Amniotic epithelial cell (primary cell): ENCODE data around the gene PAX5.
"Not testable (repeated sequence)": the region's sequence is repeated elsewhere in the genome, so short reads cannot be mapped to it uniquely, and the experiment has no call there.

Experiments
- DNase-seq: peaks from one replicate; pipeline ENCODE4 v3.0.0-alpha.2; 2010; ENCODE audit warnings: low read depth

The PAX5 gene

DNA sequence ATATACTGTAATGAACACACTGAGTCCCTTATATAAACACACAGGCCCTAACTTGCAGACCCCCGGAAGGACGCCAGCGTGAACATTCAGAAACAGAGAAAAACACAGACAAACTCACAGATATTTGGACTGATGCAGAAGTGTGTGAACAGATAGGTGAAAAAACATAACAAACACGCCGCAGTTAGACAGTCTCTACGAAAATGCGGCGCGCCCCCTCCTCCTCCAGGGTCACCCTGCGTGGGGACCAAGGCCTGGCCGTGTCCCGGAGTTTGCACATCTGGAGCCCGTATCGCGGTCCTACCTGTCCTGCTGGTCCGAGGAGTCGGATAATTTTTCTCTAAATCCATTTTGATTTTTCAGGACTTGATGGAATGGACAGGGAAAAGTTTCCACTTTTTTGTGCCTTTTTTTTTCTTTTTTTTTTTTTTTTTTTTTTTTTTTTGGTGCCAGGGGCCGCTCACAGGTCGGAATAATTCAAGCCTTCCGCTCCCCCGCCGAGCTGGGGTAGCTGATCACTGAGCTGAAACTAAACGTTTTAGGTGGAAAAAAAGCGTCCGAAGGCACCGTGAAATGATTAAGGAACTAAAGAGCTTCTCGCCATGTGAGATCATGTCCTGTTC lies at the start of gene PAX5:
PAX5 (minus strand) TSS at position 587 of the 623 bp plus-strand sequence; CDS start at position 350, 237 bp downstream.
- no peak for DNase-seq

DNA sequence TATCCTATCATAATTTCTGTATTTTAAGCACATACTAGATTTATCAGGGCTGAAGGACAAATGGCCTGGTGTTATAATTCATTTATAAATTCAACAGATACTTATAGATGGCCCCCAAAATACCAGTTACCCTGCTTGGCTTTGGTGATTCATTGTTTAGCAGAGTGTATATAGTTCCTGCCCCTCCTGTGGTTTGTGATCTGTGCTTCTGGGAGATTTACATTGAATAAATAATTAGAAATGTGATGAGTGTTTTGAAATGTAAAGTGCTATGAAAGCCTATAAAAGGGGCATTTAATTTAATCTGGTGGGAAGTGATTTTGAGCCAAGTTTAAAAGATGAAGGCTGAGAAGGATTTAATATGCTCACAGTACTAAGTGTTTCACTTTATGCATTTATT lies 49.6 kb upstream of the PAX5 start:
- no peak for DNase-seq

DNA sequence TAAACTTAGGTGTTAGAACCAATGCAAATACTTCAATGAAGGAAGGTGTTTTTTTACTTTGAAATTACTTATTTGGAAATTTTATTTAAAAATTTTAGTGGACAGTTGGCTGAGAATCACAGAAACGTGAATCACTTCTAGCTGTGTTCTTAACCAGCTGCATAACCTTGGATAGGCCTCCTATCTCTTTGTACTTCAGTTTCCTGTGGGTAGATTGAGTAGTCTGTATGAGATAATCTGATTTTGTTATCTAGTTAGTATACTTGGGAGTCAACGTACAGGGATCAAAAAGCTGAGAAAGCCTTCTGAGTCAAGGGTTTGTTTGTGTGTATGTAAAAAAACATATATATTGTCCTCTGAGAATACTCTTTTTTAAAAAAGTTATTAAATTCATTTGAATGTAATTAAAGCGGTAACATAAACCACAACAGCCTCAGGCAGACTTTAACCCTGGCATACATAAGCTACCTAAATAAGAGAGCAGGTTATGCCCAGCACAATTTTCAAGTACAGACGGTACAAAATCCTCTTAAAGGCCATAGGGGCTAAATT lies 48.2 kb upstream of the PAX5 start:
- peak; percentile 40 for DNase-seq

DNA sequence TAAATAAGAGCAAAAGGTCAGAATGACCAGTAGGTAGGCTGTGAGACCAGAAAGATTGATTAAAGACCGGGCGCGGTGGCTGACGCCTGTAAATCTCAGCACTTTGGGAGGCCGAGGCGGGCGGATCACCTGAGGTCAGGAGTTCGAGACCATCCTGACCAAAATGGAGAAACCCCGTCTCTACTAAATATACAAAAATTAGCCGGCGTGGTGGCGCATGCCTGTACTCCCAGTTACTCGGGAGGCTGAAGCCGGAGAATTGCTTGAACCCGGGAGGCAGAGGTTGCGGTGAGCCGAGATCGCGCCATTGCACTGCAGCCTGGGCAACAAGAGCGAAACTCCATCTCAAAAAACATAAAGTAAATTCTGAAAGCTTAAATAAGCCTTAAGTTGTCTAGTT lies 47.4 kb upstream of the PAX5 start:
- not testable (repeated sequence) for DNase-seq

DNA sequence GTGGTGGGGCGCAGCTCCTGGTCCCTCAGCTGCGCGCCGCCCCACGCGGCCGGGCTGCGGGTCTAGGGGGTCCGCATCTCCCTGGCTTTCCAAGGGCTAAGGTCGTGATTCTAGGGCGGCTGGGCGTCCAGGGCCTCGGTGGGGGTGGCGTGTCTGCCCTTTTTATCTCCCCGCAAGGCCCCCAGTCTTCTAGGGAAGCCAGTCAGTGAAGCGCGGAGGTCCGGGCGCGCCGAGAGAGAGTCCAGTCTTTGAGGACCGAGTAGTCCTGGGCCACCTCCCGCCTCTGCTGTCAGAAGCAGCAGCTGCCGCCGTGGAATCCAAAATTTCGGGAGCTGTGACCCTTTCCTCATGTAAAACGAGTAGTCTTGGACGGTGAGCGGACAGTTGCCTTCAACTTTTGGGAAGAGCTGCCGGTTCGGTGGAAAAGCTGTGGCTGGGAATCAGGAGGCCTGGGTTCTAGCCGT lies 46.1 kb upstream of the PAX5 start:
- peak; percentile 11 for DNase-seq

DNA sequence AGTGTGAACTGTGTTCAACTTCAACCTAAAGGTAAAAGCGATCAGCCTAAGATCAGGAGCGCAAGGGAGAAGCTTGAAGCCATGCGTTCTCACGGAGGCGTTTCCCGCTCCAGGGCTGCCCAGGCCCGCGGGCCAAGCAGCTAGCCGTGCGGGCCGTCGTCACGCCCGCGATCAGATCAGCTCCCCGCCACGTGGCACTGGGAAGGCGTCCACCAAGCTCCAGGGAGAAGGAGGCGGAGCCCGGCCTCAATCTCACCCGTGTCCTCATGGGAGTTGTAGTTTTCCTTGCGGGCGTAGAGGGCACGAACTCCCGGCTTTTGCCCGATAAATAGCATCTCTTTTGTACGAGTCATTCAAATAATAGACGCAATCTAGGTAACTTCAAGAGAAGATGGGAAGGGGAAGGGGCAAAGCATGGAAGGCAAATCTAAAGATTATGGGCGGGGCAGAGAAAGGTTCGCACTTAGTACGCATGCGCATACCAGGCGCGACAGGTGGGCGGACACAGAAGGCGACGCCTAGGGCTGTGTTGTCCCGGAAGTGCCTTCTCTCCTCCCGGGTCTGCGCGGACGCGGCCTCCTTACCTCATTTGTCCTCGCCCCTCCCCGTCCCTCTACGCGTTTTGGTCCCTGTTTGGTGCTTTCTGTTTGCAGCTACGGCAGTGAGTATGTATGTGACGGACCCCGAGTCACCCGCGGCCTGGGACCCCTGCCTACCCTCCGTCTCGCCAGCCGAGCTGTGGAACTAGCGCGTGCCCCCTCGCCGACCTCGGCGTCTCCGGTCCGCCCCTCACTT lies 45.5 kb upstream of the PAX5 start:
- DNase-seq = peak; percentile 87

DNA sequence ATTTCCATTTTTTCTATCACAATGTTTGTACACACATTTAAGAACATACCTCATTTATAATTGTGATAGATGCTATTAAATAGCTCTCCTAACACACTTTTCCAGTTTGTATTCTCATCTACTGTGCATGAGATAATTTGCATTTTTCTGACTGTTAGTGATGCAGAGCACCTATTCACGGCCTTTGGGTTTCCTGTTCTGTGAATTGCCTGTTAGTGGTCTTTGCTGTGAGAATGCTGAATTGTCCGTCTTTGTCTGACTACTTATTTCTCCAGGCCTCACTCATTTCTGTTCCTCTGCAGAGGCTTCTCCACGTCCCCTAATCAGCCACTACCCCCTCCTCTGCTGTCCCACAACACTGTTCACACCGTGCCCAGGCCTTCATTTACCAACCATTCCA lies 40.7 kb upstream of the PAX5 start:
- DNase-seq = not testable (repeated sequence)

DNA sequence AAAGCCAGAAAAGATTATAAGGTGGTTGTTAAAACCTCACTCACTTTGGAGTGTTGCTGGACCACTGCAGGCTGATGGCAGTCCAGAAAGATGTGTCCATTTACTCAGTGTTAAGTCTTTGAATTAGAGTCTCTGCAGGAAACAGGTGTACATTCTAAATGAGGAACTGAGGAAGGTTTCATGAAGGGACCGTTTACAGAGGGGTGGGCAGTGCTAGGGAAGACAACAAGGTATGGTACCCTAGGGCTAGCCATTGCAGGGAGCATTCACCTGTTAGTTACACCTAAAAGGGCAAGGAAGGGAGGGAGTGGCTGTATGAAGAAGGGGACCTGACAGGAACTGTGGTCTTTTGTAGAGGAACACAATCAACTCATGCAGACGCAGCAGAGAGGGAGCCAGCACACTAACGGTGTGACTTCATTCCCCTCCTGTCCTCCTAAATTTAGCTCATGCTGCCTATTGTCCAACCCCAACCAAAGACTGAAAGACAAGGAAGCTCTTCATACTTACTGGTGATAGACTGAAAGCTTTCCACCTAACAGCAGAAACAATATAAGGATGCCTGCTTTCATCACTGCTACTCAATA lies 32.2 kb upstream of the PAX5 start:
- DNase-seq = no peak

DNA sequence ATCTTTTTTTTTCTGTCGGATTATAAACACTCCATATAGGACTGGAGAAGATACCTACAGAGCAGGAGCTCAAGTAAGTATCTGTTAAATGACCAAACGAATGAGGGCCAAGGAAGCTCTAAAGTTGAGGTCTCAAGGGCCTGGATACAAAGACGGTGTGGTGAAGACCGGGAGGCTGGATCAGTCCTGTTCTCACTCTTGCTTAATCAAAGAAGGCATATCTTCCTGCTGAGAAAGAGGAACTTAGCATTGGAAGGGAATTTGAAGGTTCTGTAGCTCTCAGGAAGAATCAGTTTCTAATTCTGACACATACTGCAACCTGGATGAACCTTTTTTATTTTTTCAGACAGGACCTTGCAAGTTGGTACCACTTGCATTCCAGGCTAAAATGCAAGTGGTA lies 28.3 kb upstream of the PAX5 start:
- DNase-seq = no peak

DNA sequence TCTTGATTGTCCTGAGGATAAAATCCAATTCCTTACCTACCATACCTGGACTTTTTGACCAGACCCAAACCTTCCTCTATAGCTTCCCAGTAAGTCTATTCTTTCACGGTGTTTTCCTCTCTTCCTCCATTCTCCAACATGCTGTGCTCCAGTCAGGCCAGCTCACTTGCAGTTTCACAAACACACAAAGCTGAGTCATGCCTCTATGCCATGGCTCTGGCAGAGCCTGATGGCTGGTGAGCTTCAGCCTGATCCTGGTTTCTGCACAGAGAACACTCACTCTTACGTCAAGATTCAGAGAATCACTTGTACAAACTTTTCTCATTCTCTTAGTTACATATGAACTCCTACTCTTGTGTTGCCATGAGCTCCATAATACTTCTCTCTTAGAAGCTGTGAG lies 27.7 kb upstream of the PAX5 start:
- no peak for DNase-seq

DNA sequence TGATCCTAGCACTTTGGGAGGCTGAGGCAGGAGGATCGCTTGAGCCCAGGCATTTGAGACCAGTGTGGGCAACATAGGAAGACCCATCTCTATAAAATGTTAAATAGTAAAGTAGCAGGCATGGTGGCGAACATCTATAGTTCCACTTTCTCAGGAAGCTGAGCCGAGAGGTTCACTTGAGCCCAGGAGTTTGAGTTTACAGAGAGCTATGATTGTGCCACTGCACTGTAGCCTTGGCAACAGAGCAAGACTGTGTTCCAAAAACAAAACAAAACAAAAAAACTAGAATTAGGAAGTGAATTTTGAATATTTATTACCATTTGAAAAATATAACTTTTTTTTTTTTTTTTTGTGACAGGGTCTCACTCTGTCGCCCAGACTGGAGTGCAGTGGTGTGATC lies 26.8 kb upstream of the PAX5 start:
- DNase-seq = no peak

DNA sequence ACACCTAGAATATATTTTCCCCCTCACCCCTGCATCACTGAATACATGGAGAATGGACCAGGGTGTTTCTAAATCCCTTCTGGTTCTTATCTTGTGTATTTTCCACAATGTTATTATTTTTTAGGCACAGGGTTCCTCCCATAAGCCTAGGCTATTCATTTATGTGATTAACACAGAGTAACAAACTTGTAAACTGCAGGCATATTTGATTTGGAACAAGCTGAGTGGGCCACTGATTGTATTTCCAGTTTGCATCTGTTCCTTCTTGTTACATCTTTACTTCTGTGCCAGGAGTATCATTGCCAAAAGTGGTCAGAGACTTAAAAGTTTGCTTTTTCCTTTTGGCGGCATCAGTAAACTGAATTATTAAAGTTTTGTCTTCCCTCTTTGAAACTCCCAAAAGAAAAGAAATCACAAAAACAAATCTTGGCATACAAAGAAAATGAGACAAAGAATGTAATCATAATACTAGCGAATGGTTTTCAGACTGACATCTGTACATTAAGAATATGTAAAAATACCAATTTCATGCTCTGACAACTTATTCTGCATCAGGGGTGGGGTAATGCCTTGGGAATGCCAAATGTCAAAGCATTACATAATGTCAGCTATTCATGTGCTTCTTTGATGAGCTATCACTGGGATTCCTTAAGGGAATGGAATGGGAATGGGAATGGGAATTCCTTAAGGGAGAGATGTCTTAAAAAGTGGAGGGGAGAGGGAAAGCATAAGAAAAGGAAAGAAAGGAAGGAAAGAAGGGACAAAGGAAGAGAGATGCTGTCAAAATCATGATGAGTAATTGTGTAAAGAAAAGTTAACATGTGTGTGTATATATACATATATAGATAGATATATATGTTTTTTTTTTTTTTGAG lies 22.2 kb upstream of the PAX5 start:
- no peak for DNase-seq

DNA sequence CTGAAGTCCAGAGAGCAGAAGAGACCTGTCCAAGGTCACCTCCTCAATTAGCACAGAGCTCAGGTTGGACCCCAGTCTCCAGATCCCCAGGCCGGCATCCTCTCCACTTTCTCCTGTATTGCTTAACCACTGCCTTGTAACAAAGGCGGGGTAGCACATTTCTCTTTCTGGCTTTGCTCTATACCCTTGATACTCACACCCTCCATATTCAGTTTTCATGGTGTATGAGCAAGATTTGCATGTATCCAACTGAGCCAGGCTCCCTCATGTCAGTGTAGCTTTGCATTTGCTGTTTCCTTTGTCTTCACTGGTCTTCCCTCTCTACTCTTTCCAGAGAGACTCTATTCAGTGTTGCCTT lies 20.3 kb upstream of the PAX5 start:
- DNase-seq = not testable (repeated sequence)

DNA sequence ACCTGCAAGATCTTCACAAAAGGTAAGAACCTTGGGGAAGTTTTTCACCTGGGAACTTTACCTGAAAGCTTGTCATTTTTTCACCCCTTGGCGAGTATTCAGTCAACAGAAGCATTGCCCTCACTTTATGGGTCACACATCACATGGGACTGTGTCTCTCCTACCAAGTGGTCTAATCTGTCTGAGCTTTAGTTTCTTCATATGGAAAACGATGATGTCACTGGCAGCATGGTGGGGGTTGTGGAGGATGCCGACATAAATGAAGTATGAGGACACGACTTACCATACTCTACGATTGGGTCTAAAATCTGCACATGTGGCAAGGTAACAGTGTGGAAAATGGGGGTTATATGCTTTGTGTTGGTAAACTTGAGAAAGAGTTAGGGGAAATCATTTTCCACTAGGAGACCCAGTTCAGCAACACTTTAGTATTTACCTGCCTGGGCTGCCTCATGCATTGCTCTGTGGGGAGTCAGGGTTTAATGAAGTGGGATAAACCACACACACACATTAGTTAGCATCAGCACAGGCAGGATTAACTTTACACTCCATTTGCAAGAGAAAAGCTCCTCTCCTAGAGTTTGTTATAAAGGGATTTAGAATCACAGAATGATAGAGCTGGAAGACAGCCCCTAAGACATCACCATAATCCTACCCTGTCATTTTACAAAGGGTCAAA lies 19.8 kb upstream of the PAX5 start:
- DNase-seq = no peak

DNA sequence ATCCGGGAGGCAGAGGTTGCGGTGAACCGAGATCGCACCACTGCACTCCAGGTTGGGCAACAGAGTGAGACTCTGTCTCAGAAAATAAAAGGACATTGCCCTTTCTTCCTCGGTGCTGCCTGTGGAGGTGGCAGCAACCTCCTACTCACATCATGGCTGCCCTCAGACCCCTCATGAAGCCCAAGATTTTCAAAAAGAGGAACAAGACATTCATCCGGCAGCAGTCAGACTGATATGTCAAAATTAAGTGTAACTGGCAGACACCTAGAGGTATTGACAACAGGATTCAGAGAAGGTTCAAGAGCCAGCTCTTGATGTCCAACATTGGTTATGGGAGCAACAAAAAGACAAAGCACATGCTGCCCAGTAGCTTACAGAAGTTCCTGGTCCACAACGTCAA lies 12.6 kb upstream of the PAX5 start:
- no peak for DNase-seq

DNA sequence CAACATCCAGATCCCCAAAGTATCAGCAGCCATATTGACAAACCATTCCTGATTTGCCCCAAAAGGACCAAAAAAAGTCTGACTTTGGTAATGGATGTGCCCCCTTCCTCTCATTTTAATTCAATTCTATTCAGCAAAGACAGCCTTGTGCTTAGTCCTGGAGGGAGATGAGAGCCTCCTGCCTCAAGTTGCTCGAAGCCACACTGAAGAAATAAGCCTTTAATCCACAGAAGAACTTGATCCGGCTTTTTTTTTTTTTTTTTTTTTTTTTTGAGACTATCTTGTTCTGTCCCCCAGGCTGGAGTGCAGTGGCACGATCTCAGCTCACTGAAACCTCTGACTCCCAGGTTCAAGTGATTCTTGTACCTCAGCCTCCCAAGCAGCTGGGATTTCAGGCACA lies 8.4 kb upstream of the PAX5 start:
- DNase-seq = no peak

DNA sequence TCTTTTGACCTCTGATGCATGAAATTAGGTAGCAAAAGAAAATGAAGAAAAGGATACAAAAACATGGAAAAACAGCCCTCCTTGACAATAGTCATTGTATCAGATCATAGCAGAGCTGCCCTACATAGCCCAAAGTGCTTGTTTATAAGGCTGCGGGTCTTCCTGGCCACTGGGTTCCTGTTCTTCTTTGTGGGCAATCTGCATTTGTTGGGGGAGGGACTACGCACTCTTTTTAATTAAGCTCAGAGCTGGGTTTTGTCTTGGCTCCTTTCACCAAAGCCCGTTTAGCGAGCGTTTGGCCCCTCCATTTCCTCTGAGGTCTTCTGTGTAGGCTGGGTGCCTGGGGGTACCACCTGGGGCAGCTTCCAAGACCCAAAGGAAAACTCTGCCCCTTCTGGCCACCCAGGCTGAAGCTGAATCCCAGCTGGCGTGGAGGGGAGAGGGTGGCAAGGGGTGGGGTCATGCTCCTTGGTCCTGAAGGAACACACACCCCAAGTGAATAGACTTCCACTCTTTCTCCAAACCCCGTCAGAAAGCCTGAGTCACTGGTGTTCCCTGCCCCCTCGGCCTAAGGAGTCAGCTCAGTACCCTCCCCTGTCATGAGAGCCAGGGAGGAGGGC lies 6.5 kb upstream of the PAX5 start:
- DNase-seq = no peak

DNA sequence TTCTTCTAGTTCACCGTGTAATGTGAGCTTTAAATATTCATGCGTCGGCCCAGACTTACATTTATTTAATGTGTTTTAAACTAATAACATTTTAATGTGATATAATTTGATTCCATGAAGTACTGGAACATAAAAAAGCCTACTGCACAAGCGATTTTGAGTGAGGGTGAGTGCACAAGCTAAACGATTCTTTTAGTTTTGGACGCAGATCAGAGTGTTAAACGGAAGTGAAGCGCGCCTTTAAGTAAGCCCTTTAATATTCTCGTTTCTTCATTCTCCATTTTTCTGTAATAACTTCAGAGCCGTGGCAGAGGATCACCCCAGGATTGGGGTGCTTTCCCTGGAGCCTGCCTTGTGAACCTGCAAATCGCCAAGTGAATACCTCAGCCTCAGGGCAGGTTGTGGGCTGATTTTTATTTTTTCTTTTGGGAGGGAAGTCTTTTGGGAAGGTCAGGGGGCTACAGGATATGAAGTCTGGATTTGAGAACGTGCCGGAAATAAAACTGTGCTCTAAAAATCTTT lies 4.9 kb upstream of the PAX5 start:
- DNase-seq = no peak

DNA sequence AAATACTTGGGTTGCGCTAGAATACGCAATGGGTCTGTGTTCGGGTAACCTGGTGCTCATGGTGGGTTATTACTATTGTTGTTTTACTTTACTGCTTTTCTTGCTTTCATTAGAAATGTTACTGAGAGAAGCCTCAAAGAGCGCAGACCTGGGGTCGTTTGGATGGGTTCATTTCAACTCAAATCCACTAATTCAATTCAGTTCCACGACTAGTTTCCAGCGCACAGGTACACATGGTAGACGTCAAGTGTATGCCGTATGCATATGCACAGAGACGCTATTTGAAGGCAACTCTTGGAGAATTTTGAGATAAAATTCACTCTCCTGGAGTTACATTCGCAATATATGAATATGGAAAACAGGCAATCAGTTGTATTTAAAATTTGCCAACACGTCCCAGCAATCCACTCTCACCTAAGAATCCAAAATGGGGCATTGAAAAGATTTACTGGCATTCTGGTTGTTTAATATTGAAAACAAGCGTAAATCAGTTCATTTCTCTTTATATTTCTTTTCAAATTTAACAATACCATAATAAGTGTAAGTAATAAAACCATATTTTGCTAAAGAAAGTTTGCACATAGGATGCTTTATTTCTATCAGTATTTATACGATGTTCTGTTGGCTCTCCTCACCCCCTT lies 4.4 kb upstream of the PAX5 start:
- no peak for DNase-seq
